NCI-H1092 treated with DMSO at 0.1 percent for 48 hours (cell line): Measurements from ENCODE around the gene RTEL1.

ENCODE experiments used
- DNase-seq: peaks from one replicate; lab custom pipeline; 2025; lab: John Stamatoyannopoulos, UW

The RTEL1 gene

DNA sequence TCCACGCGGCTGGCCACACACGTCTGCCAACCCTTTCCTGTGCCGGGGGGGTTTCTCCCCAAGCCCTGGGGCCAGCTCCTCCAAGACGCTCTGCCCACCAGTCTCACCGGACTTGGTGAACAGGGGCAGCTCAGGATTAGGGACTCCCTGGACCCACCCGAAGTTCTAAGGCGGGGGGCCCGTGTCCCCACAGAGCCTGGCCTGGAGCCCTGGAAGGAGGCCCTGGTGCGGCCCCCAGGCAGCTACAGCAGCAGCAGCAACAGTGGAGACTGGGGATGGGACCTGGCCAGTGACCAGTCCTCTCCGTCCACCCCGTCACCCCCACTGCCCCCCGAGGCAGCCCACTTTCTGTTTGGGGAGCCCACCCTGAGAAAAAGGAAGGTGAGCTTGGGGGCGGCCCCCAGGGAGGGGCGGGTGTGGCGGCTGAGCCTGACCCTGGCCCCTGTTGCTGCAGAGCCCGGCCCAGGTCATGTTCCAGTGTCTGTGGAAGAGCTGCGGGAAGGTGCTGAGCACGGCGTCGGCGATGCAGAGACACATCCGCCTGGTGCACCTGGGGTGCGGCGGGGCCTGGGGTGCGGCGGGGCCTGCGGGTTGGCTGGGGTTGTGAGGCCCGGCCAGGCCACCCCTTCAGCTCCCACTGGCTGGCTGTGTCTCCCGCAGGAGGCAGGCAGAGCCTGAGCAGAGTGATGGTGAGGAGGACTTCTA, 83.7 kb downstream of the RTEL1 start:
- DNase-seq: no peak

DNA sequence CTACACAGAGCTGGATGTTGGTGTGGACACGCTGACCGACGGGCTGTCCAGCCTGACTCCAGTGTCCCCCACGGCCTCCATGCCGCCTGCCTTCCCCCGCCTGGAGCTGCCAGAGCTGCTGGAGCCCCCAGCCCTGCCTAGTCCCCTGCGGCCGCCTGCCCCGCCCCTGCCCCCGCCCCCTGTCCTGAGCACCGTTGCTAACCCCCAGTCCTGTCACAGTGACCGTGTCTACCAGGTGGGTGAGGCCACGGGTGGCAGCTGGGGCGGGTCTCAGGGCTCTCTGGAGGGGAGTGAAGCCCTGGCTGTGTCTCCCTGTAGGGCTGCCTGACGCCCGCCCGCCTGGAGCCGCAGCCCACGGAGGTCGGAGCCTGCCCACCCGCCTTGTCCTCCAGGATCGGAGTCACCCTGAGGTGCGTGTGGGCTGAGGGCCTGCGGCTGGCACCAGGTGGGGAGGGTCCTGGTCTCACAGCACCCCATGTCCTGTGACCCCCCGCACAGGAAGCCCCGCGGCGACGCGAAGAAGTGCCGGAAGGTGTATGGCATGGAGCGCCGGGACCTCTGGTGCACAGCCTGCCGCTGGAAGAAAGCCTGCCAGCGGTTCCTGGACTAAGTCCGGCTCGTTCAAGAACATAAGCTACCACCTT, 84.4 kb downstream of the RTEL1 start:
- no peak for DNase-seq

DNA sequence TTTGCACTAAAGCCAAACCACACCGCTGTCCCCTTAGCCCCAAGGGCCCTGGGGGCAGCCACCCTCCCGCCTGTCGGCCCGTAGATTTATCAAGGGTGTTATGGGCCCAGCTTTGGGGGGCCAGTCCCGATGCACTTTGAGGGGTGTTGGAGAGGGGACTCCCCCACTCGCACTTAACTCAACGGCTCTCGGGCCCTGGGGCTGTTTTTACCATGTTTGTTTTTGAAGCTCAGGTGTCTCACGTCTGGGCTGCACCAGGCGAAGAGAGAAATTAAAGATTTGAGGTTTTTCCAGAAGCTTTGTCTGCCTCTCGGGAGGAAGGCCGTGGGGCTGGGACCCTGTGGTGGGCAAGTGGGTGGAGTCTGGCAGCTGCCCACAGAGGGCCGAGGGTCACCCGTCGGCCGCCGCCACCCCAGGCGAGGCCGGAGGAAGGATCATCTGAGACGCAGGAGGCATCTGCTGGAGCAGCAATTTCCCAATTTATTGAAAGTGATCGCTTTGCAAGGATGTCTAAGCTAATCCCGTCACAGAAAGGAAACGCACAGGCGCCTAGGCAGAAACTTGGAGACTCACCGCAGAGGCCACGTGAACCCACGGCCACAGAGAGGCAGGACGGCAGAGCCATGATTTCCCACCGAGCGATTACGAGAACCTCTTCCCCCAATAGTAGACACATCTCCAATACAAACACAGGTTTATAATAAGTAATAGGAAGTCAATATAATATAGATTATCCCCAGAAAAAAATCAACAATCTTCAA, 85.3 kb downstream of the RTEL1 start:
- DNase-seq: no peak

DNA sequence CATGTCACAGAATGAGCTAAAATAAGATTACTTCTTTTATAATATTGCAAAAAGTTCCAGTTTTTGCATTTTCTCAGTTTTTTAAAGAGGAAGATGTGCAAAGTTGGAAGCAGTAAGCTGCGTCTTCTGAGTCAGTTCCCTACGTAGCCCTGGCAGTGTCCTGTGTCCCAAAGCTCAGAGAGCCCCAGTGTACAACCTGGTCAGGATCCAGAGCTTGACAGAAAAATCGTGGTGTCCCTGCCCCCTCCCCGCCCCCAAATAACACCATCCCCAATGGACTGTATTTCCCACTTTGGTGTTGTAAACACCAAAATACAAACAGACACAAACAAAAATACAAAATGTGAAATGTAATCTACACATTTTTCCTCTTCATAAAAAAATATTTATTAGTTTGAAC, 86.0 kb downstream of the RTEL1 start:
- no peak for DNase-seq

DNA sequence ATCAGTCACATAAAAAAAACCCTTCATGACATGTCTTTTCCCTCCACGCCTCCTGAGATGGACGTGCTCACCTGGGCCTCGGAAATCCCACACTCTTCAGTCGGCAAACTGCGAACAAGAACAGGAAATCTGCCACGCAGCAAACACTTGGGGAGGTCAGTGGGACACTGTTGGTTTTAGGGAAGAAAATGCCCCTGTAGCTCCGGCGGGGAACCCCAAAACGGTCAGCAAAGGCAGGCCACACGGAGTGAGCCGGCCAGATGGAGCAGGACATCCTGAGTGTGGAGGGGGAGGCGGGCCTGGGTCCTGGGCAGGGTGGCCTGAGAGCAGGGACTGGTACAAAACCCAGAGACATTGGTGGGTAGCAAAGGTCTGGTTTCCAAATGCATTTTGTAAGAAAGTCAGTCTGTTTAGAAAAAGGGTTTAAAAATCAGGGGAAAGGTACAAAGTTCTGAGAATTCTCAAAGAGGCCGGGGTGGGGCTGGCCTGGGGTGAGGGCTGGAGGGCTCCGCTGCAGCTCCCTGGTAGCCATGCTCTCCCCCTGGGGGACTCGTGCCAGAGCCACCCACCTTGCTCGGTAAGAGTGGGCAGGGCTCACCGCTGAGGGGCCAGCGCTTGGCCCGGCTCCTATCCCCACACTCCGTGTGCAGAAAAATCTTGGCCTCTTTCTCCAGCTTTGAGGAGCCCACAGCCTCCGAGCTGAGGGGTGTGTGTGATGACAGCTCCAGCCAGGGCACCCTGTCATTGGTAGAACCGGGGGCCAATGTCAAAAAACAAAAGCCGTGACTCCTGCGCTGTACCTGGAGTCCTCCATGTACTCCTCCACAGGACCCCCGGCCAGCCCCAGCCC, 86.7 kb downstream of the RTEL1 start:
- no peak for DNase-seq

DNA sequence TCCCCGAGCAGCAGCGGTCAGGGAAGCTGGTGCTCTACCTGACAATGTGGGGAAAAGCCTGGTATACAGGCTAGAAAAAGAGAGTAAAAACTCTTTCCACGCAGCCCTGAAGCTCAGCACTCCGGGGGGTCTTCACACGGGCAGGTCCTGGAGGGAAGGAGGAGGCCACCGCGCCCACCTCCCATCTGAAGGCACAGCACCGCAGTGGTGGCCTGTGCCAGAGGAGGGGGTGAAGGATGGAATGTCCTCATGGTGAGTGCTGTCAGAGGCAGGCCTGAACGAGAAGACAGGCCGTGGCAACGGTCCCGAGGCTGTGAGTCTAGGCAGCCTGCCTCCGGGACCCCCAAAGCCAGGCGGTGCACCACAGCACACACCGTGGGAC, 87.3 kb downstream of the RTEL1 start:
- no peak for DNase-seq
